Vagina (tissue), 1 donor: ENCODE results near the gene NDUFB1. TPM values are rescaled to one million over a fixed set of nuclear protein-coding genes. Genes with fewer than 3 reads are reported as not detected.

Experiments used
- total RNA-seq: library from RNA; depleted of rRNA; stranded (reverse); fragments of >200 nt; gene quantifications from one replicate; pipeline ENCODE4 v1.2.3, GENCODE V29; 2016

NDUFB1 gene
- total RNA-seq, 1 donor from 2014 or later = 86.9 TPM

Other genes with a start within 250 kb of the NDUFB1 start
- 240 TPM for gene FBLN5, start 174.0 kb downstream of the NDUFB1 start, total RNA-seq
- 27.0 TPM for gene TRIP11, start 81.6 kb downstream of the NDUFB1 start, total RNA-seq
- 37.8 TPM for gene ATXN3, start 15.1 kb downstream of the NDUFB1 start, total RNA-seq
- gene CPSF2, start 263 bp upstream of the NDUFB1 start, total RNA-seq = 25.8 TPM
- gene SLC24A4, start 201.5 kb upstream of the NDUFB1 start, total RNA-seq = 1.5 TPM